ENCODE data around the gene SUPV3L1.
A peak's percentile ranks its signal among the peaks of the same experiment; 100 is the strongest.
"Not testable (repeated sequence)": the region's sequence is repeated elsewhere in the genome, so short reads cannot be mapped to it uniquely, and the experiment has no call there.

The SUPV3L1 gene

GRCh38 chr10:69179743-69180524 lies at the start of gene SUPV3L1:
SUPV3L1 (plus strand) TSS chr10:69180234; CDS start chr10:69180292, 58 bp downstream.
- peak; percentile 100 for DNase-seq

- DNase-seq, result no peak
Observed at GRCh38 chr10:69130251-69130650, 49.8 kb upstream of the SUPV3L1 start.

- no peak for DNase-seq
Observed at GRCh38 chr10:69139961-69140360, 40.1 kb upstream of the SUPV3L1 start.

- DNase-seq, result no peak
Observed at GRCh38 chr10:69141304-69141703, 38.7 kb upstream of the SUPV3L1 start.

- not testable (repeated sequence) for DNase-seq
Observed at GRCh38 chr10:69142074-69142473, 38.0 kb upstream of the SUPV3L1 start.

GRCh38 chr10:69142983-69143382 lies 37.1 kb upstream of the SUPV3L1 start:
- no peak for DNase-seq

GRCh38 chr10:69145329-69145728 lies 34.7 kb upstream of the SUPV3L1 start:
- DNase-seq, result no peak

- DNase-seq, result no peak
Observed at GRCh38 chr10:69145864-69146263, 34.2 kb upstream of the SUPV3L1 start.

GRCh38 chr10:69146759-69147158 lies 33.3 kb upstream of the SUPV3L1 start:
- peak; percentile 66 for DNase-seq

GRCh38 chr10:69151984-69152383 lies 28.1 kb upstream of the SUPV3L1 start:
- no peak for DNase-seq

- DNase-seq, result no peak
Observed at GRCh38 chr10:69153227-69153626, 26.8 kb upstream of the SUPV3L1 start.

- DNase-seq, result no peak
Observed at GRCh38 chr10:69160809-69161241, 19.2 kb upstream of the SUPV3L1 start.

GRCh38 chr10:69168493-69168892 lies 11.5 kb upstream of the SUPV3L1 start:
- DNase-seq, result no peak

- DNase-seq, result no peak
Observed at GRCh38 chr10:69172241-69172982, 7.6 kb upstream of the SUPV3L1 start.

- DNase-seq, result not testable (repeated sequence)
Observed at GRCh38 chr10:69175326-69175725, 4.7 kb upstream of the SUPV3L1 start.

GRCh38 chr10:69176823-69177222 lies 3.2 kb upstream of the SUPV3L1 start:
- DNase-seq, result no peak

- DNase-seq, result no peak
Observed at GRCh38 chr10:69179089-69179742, 818 bp upstream of the SUPV3L1 start.

- peak; percentile 47 for DNase-seq
Observed at GRCh38 chr10:69180525-69181204, 631 bp downstream of the SUPV3L1 start.

- no peak for DNase-seq
Observed at GRCh38 chr10:69181433-69181832, 1.4 kb downstream of the SUPV3L1 start.

- DNase-seq, result no peak
Observed at GRCh38 chr10:69182005-69182404, 2.0 kb downstream of the SUPV3L1 start.

GRCh38 chr10:69186524-69186923 lies 6.5 kb downstream of the SUPV3L1 start:
- no peak for DNase-seq

GRCh38 chr10:69201045-69201444 lies 21.0 kb downstream of the SUPV3L1 start:
- no peak for DNase-seq

- no peak for DNase-seq
Observed at GRCh38 chr10:69202332-69202731, 22.3 kb downstream of the SUPV3L1 start.

Measured in hematopoietic multipotent progenitor cell treated with erythropoietin and hydrocortisone succinate and interleukin-3 and kit ligand, for 6 days (in vitro differentiated cells).